Skin epidermis (tissue), 12 donors: Measurements from ENCODE around the gene CSNK1G1.
A peak's percentile ranks its signal among the peaks of the same experiment; 100 is the strongest.

Source experiments
- H3K27ac ChIP-seq, 21 experiments: fragments of 200-600 bp; sonication (generic) in 11 of 21; one replicate each; pipeline ENCODE4 v1.5.0; 2020; ENCODE audit warnings: mild to moderate bottlenecking in 3 of 21, inconsistent platforms in 2 of 21, moderate library complexity in 2 of 21
- H3K4me3 ChIP-seq, 7 experiments: fragments of 200-600 bp; sonication (generic) in 2 of 7; one replicate each; pipeline ENCODE4 v1.5.0; 2020; ENCODE audit warnings: inconsistent platforms in 2 of 7, mild to moderate bottlenecking in 2 of 7, moderate library complexity in 1 of 7

Gene CSNK1G1

GRCh38 chr15:64162478-64162868 is 193.5 kb downstream of the CSNK1G1 start:
- Histone ChIP-seq H3K4me3 (peak overlapping the region; percentile 65 to 90 (median 76)), H3K27ac (peak overlapping the region; percentile 7 to 97 (median 87))

GRCh38 chr15:64161688-64162477 is 194.1 kb downstream of the CSNK1G1 start:
- H3K27ac ChIP-seq: peak overlapping the region in 19 of 21 experiments; percentile 79 to 97 (median 88)
- peak overlapping the region; percentile 65 to 90 (median 76) for H3K4me3 ChIP-seq

DNA sequence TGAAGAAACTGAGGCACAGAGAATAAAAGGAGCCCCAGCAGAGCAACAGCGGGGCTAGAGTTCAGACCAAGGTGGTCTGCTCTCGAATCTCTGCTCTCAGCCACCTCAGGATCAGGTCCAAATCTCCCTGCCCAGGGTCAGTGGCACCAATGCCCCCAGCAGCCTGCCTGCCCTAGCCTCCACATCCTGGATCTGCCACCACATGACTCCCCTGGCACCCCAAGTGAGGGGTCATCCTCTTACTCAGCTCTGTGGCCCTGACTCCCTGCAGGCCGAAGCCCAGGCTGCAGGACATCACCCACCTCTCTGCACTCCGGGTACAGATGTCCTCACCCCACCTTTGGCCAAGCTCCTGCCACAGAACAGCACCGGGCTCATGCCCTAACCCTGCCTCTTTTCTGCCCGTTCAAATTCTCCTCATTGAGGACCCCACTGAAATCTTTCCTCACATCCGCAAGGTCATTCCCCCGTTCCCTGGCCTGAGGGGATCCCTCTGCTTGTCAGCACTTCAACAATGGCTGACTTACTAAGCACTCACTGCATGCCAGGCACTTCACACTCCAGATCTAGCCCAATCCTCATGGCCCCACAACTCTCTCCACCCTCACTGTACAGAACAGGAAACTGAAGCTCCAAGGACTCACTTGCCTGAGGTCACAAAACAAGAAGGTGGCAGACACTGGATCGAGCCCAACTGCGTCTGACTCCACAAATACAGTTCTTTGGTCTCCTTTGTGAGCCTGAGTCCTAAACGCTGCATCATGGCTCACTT is 197.4 kb downstream of the CSNK1G1 start:
- no peak overlapping the region for H3K27ac ChIP-seq
- H3K4me3 ChIP-seq: no peak overlapping the region

DNA sequence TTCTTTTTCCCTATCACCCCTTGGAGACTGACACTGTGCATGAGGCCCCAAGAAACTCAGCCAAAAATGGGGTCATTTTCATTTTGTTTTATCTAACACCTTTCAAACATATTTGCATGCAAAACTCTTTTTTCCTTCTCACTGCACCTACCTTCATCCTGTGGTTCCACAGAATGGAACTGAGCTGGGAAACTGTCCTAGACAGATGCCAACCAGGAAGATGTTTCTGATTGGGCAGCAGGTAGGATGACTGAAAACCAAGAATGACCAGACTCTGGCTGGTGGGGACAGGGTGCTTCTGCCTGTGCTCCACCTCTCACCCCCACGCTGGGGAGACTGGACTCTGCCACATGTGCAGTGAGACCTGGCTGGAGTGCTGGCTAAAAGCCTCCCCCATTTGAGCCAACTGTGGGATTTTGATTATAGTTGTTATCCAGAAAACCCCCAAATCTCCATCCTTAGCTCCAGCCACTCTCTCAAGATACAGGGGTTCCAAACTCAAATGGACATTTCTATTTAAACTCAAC is 198.3 kb downstream of the CSNK1G1 start:
- Histone ChIP-seq H3K4me3 (no peak overlapping the region), H3K27ac (no peak overlapping the region)

DNA sequence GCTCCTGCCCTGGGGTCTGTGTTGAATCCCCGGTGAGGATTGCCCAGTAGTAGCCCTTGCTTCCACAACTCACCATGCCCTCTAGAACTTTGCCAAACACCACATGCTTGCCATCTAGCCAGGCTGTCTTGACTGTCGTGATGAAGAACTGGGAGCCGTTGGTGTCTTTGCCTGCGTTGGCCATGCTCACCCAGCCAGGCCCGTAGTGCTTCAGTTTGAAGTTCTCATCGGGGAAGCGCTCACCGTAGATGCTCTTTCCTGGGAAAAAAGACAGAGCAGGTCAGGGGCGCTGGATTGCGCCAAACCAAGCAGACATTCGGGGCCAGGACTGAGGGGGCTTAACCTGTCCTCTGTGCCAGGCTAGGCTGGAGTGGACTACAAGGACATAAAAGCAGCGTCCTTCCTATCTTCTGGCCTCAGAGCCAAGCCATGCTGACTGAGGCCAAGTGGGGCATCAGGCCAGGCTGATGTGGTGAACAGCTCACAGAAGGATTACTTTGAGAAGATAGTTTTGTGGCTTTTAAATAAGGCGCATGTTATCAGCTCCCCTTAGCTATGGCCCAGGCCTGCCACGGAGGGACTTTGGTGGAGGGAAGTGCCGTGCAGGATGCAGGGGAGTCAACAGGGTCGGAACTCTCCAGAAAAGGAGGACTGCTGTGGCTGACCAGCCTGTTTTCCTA is 199.2 kb downstream of the CSNK1G1 start:
- Histone ChIP-seq H3K27ac (no peak overlapping the region), H3K4me3 (no peak overlapping the region)

- H3K4me3 ChIP-seq: no peak overlapping the region
- H3K27ac ChIP-seq: no peak overlapping the region
Observed at GRCh38 chr15:64155802-64156651, 199.9 kb downstream of the CSNK1G1 start.

DNA sequence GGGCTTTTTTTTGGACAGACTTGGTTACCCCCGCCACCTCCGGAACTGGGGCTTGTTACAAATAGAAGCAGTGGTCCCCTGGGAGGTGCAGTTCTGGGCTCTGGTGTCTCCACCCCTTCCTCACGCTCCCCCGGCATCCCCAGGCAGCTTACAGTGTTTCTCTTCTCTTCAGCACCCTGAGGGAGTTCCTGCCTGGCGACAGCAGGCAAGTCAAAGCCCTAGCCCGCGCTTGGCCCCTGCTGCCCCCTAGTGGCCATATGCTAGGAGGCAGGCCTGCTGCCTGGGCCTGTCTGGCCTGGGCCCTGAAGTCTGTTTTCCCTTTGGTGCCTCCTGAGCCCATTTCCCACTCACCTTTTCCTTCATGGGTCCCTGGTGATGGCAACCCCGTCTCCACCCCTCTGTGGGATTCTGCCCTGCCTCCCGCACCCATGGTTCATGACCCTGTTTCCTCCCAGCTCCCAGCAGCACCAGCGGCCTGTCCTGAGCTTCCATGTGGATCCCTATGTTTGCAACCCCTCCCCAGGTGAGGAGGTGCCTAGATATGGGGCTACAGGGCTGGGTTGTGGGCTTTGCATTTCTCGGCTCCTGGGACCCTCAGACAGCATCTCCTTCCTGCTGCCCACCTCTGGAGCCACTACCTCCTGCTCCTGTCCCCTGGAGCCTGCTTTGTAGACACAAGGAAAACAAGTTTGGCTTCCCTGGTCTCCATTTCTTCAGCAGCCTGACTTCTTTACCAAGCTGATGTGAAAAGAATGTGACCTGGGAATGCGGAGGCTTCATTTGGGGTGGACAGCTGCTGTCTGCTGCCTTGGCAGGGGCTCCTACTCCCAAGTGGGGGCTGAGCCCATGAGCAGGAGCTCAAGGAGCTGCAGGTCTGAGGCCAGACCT is 202.2 kb downstream of the CSNK1G1 start:
- Histone ChIP-seq H3K4me3 (peak overlapping the region in 1 of 7 experiments; percentile 12), H3K27ac (peak overlapping the region in 8 of 21 experiments; percentile 2 to 41 (median 18))

GRCh38 chr15:64152507-64153387 is 203.2 kb downstream of the CSNK1G1 start:
- peak overlapping the region in 1 of 21 experiments; percentile 0 for H3K27ac ChIP-seq
- peak overlapping the region; percentile 16 to 44 (median 37) for H3K4me3 ChIP-seq

DNA sequence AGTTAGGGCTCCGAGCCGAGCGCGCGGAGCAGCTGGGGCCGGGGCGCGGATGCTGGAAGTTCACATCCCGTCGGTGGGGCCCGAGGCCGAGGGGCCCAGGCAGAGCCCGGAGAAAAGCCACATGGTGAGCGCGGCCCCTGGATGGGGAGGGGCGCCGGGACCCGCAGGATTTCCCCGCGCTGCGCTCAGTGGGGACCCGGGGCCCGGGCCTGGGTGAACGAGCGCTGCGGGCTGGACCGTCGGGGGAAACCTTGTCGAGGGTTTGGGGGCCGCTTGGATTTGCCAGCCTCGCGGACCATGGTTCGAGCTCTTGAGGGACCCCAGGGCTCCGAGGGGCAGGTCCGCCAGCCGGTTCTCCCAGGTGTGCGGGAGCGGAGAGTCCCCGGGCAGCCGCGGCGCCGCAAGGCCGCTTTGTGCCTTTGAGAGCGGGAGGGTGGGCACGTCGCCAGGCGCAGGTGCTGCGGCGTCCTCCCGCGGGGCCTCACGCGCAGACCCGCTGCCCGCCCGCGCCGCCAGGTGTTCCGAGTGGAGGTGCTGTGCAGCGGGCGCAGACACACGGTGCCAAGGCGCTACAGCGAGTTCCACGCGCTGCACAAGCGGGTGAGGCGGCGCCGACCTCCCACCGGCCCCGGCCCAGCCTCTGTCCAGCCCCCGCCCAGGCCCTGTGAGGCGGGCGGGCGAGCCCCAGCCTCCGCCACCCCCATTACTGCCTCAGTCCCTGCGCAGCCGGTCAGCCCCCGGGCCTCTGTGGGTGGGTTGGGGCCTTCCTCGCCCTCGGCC is 204.1 kb downstream of the CSNK1G1 start, which contains the start of gene SNX22:
Gene SNX22, plus strand, starts transcription at position 5 of the 780 bp plus-strand sequence. Its CDS starts 45 bp downstream, at position 50.
- H3K4me3 ChIP-seq: peak within 1 kb of the TSS; percentile 16 to 44 (median 37)

GRCh38 chr15:64149893-64150578 is 205.9 kb downstream of the CSNK1G1 start:
- Histone ChIP-seq H3K27ac (no peak overlapping the region), H3K4me3 (no peak overlapping the region)

More for the DNA sequence above, 204.1 kb downstream of the CSNK1G1 start, which contains the start of gene SNX22:
- peak within 1 kb of the TSS in 1 of 21 experiments; percentile 10 for H3K27ac ChIP-seq

DNA sequence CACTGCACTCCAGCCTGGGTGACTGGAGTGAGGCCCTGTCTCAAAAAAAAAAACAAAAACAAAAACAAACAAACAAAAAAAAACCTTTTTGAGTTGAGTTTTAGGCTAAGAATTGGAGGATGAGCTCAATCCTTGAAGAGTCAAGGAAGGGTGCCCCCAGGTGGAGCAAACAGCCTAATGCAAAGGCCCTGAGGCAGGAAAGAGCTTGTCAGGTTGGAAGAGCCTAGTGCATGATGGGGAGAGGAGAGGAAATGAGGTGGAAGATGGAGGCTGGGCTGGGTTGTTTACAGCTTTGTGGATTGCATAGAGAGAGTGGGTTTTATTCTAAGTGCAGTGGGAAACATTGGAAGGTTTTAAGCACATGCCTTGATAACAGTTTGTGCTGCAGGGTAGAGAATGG is 206.5 kb downstream of the CSNK1G1 start:
- no peak overlapping the region for H3K4me3 ChIP-seq
- no peak overlapping the region for H3K27ac ChIP-seq

DNA sequence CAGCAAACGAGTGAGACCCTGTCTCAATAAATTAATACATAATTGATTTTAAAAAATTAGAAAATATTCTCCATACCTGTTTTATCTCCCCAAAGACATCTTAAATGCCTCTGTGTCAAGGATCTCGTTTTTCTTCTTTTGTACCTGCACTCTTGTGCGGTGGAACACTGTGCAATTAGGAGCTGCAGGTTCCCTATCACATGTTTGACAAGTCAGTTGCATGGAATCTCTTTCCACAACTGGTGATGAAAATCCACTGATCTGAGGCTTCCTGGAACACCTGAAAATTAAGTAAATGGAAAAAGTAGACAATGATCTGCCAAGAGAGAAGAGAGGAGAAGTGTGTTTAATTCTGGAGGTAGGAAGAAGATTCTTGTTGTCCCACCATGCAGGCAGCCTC is 207.4 kb downstream of the CSNK1G1 start:
- no peak overlapping the region for H3K27ac ChIP-seq

GRCh38 chr15:64148168-64148567 is 207.8 kb downstream of the CSNK1G1 start:
- Histone ChIP-seq H3K4me3 (no peak overlapping the region), H3K27ac (no peak overlapping the region)

More for the DNA sequence above, 207.4 kb downstream of the CSNK1G1 start:
- H3K4me3 ChIP-seq: no peak overlapping the region

DNA sequence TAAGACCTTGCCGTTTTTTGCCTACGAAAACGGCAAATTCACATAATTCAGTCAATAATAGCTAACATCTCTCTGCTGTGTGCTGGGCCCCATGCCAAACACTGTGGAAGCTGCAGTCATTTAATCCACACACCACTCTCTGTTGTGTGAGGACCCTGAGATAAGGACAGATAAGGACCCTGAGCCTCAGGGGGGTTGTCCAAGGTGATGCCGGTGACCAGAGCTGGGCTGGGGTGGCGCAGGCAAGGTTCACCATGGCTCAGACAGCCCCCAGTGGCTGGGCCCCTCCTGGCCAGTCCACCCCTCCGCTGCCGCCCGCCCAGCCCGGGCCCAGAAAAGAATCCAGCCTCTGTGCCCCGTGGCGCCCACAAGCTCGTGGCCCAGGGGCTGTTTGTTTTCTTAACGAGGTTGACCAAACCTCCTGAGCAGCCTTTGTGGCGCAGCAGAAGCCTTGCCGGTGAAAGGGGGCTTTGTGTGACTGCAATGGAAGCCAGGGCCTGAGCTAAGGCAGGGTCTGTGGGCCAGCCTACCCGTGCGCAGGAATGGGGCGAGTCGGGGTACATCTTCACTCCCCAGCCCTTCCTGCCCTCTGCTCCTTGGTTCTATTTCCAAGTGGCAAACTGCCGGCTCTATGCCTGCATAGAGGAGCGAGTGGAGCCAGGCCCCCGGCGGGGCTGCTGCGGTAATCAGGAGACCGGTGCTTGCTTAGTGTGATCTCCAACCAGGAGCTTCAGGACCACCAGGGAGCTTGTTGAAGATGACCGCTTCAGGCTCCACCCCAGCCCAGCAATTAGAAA is 208.9 kb downstream of the CSNK1G1 start:
- Histone ChIP-seq H3K27ac (no peak overlapping the region), H3K4me3 (no peak overlapping the region)

DNA sequence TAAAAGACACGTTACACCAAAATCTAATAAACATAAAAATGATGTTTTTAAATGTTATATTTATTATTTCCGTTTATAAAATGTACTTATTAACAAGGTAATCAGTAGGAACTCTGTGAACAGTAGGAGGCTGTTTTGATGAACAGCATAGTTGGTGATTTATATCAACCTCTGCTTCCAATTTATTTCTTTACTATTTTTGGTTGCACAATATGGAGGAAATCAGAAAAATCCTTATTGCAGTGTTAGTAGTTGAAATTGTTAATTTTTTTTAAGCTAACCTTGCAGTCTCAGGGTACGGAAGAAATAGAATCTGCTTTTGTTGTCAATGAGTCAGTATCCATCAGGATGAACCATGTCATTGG is 209.5 kb downstream of the CSNK1G1 start:
- Histone ChIP-seq H3K4me3 (no peak overlapping the region), H3K27ac (no peak overlapping the region)
